ENCODE results near the gene CCL23. TPM values are rescaled to one million over a fixed set of nuclear protein-coding genes. Genes with fewer than 3 reads are reported as not detected.

Gene CCL23
- total RNA-seq, 1 donor from 2014 or later: not detected

- Histone ChIP-seq H3K27me3 (ENCODE audit: control insufficient read depth, insufficient read depth, low read length) (no peaks in the 10 kb centered on the region), H3K4me3 (ENCODE audit: low read depth, low read length) (no peak overlapping the region), H3K36me3 (ENCODE audit: control insufficient read depth, insufficient read depth, low read length) (no peaks in the 10 kb centered on the region)
- no peak for TF ChIP-seq CTCF (IDR thresholded peaks at IDR 0.05; ENCODE audit: insufficient read depth, low read length, severe bottlenecking)
- DNase-seq (ENCODE audit: low read depth): no peak
- FAIRE-seq: no peak
These were observed 45.2 kb downstream of the CCL23 start for GRCh38 chr17:35972535-35972934.

GRCh38 chr17:35972066-35972465, 45.7 kb downstream of the CCL23 start:
- no peaks in the 10 kb centered on the region for H3K27me3 ChIP-seq (ENCODE audit: control insufficient read depth, insufficient read depth, low read length)
- no peaks in the 10 kb centered on the region for H3K36me3 ChIP-seq (ENCODE audit: control insufficient read depth, insufficient read depth, low read length)
- no peak for TF ChIP-seq CTCF (IDR thresholded peaks at IDR 0.05; ENCODE audit: insufficient read depth, low read length, severe bottlenecking)
- DNase-seq (ENCODE audit: low read depth) (no peak), FAIRE-seq (no peak)
- H3K4me3 ChIP-seq (ENCODE audit: low read depth, low read length): no peak overlapping the region

- peak; percentile 83 for TF ChIP-seq CTCF (IDR thresholded peaks at IDR 0.05; ENCODE audit: insufficient read depth, low read length, severe bottlenecking)
- H3K36me3 ChIP-seq (ENCODE audit: control insufficient read depth, insufficient read depth, low read length): no peaks in the 10 kb centered on the region
- H3K27me3 ChIP-seq (ENCODE audit: control insufficient read depth, insufficient read depth, low read length): no peaks in the 10 kb centered on the region
- DNase-seq (ENCODE audit: low read depth) (peak; percentile 68), FAIRE-seq (no peak)
- H3K4me3 ChIP-seq (ENCODE audit: low read depth, low read length): no peak overlapping the region
These were observed 48.0 kb downstream of the CCL23 start for GRCh38 chr17:35969558-35970380.

- H3K27me3 ChIP-seq (ENCODE audit: control insufficient read depth, insufficient read depth, low read length): no peaks in the 10 kb centered on the region
- no peak for TF ChIP-seq CTCF (IDR thresholded peaks at IDR 0.05; ENCODE audit: insufficient read depth, low read length, severe bottlenecking)
- H3K36me3 ChIP-seq (ENCODE audit: control insufficient read depth, insufficient read depth, low read length): no peaks in the 10 kb centered on the region
- DNase-seq (ENCODE audit: low read depth) (no peak), FAIRE-seq (no peak)
- H3K4me3 ChIP-seq (ENCODE audit: low read depth, low read length): no peak overlapping the region
These were observed 49.2 kb downstream of the CCL23 start for GRCh38 chr17:35968520-35969054.

- H3K4me3 ChIP-seq (ENCODE audit: low read depth, low read length): no peak overlapping the region
- no peak for DNase-seq (ENCODE audit: low read depth)
These were observed 52.5 kb downstream of the CCL23 start for GRCh38 chr17:35965272-35965671.

More at GRCh38 chr17:35965272-35965671, 52.5 kb downstream of the CCL23 start:
- TF ChIP-seq CTCF (IDR thresholded peaks at IDR 0.05; ENCODE audit: insufficient read depth, low read length, severe bottlenecking): no peak
- no peaks in the 10 kb centered on the region for H3K36me3 ChIP-seq (ENCODE audit: control insufficient read depth, insufficient read depth, low read length)
- no peak for FAIRE-seq
- no peaks in the 10 kb centered on the region for H3K27me3 ChIP-seq (ENCODE audit: control insufficient read depth, insufficient read depth, low read length)
